ENCODE measurements around the gene TUBB2B. TPM values are rescaled to one million over a fixed set of nuclear protein-coding genes. Genes with fewer than 3 reads are reported as not detected.
A peak's percentile ranks its signal among the peaks of the same experiment; 100 is the strongest.

Gene TUBB2B
- total RNA-seq (2014; rRNA removed; shearing (Covaris generic)): not detected in 2 replicates
- total RNA-seq (2022): 0.27 and 0.33 TPM in 2 replicates
- Bru-seq, nascent RNA: not detected
- BruChase-seq, experiment 1, labeled RNA remaining after a 6-hour chase: percentile 11 among the genes with signal in this experiment
- percentile 18 among the genes with signal in this experiment for BruChase-seq, experiment 2, labeled RNA remaining after a 2-hour chase
- long read RNA-seq: 0 reads

- Histone ChIP-seq H3K9me3 (ENCODE audit: low read length) (no peaks in the 10 kb centered on the region), H3K79me2 (ENCODE audit: insufficient read depth, low read depth, low read length) (no peaks in the 10 kb centered on the region), H3K4me1 (ENCODE audit: insufficient read depth, low read length, poor library complexity, severe bottlenecking) (peaks cover 30% of the 10 kb centered on the region), H3K27ac (ENCODE audit: low read depth, low read length, poor library complexity, severe bottlenecking) (no peak within 1 kb of the TSS), H3K9me2 (ENCODE audit: insufficient read depth, low read length) (no peaks in the 10 kb centered on the region), H3K4me3 (ENCODE audit: low read depth, low read length, poor library complexity, severe bottlenecking) (peak within 1 kb of the TSS; percentile 56), H3K36me3 (ENCODE audit: insufficient read depth, low read length) (no peaks in the 10 kb centered on the region), H4K20me1 (ENCODE audit: insufficient read depth, low read length) (no peaks in the 10 kb centered on the region), H2AFZ (ENCODE audit: low read length) (no peak within 1 kb of the TSS), H3K4me2 (ENCODE audit: low read length) (peak within 1 kb of the TSS; percentile 89)
- DNase-seq (ENCODE audit: low spot score): no peak
- TF ChIP-seq CTCF (conservative IDR thresholded peaks at IDR 0.05; ENCODE audit: low read length) (no peak), EZH2phosphoT487 (IDR thresholded peaks at IDR 0.05; ENCODE audit: borderline replicate concordance, low read depth, low read length) (no peak)
- no TSS peak for BruUV-seq (replicated peaks)
- ChIA-PET CTCF (ENCODE audit: unreplicated experiment) (interaction anchor here (1.0 kb wide), 1 partner anchor 24 kb away, joined by 3 read pairs; no protein-coding TSS in a partner anchor), POLR2A (interaction anchor here (0.5 to 0.6 kb wide), 3 partner anchors 32 to 103 kb away, joined by 3 to 6 read pairs (median 3); no protein-coding TSS in a partner anchor)
- intact Hi-C loops (cut with micrococcal nuclease; ENCODE audit: unreplicated experiment): no loop called here
Observed at GRCh38 chr6:3227363-3228045, at the start of gene TUBB2B. Gene TUBB2B, minus strand, starts transcription at chr6:3227653. Its CDS starts 110 bp downstream, at chr6:3227543.

GRCh38 chr6:3277251-3277650 is 49.8 kb upstream of the TUBB2B start:
- H3K79me2 ChIP-seq (ENCODE audit: insufficient read depth, low read depth, low read length): no peaks in the 10 kb centered on the region
- H4K20me1 ChIP-seq (ENCODE audit: insufficient read depth, low read length): 0 out of 2 replicates have a peak, but pooled peaks cover 3% of the 10 kb centered on the region
- H2AFZ ChIP-seq (ENCODE audit: low read length): no peak overlapping the region
- H3K4me2 ChIP-seq (ENCODE audit: low read length): no peak overlapping the region
- CTCF ChIA-PET (ENCODE audit: unreplicated experiment): no interaction called here
- H3K4me3 ChIP-seq (ENCODE audit: low read depth, low read length, poor library complexity, severe bottlenecking): no peak overlapping the region
- H3K36me3 ChIP-seq (ENCODE audit: insufficient read depth, low read length): 0 out of 2 replicates have a peak, but pooled peaks cover 13% of the 10 kb centered on the region
- POLR2A ChIA-PET: no interaction called here
- no peak for DNase-seq (ENCODE audit: low spot score)
- TF ChIP-seq CTCF (conservative IDR thresholded peaks at IDR 0.05; ENCODE audit: low read length): no peak
- TF ChIP-seq EZH2phosphoT487 (IDR thresholded peaks at IDR 0.05; ENCODE audit: borderline replicate concordance, low read depth, low read length): no peak
- no TSS peak for BruUV-seq (replicated peaks)
- H3K27ac ChIP-seq (ENCODE audit: low read depth, low read length, poor library complexity, severe bottlenecking): no peak overlapping the region
- H3K9me3 ChIP-seq (ENCODE audit: low read length): no peaks in the 10 kb centered on the region
- H3K4me1 ChIP-seq (ENCODE audit: insufficient read depth, low read length, poor library complexity, severe bottlenecking): no peaks in the 10 kb centered on the region
- intact Hi-C loops (cut with micrococcal nuclease; ENCODE audit: unreplicated experiment): no loop called here
- H3K9me2 ChIP-seq (ENCODE audit: insufficient read depth, low read length): no peaks in the 10 kb centered on the region

Measured in OCI-LY7 (cell line).